GM23248 (cell line): ENCODE data around the gene NPY.

Experiments used
- EZH2 ChIP-seq: fragments of 200-600 bp; sonication (generic); IDR thresholded peaks from 2 replicates; pipeline ENCODE4 v1.6.1; 2018; ENCODE audit warnings: antibody characterized with exemption, mild to moderate bottlenecking; ENCODE audit not compliant: insufficient read depth, poor library complexity, severe bottlenecking
- EZH2phosphoT487 ChIP-seq: fragments of 200-600 bp; sonication (generic); IDR thresholded peaks from 2 replicates; pipeline ENCODE4 v1.6.1; 2018; ENCODE audit warnings: antibody characterized with exemption, moderate library complexity, mild to moderate bottlenecking, low read depth; ENCODE audit not compliant: insufficient read depth

- TF ChIP-seq EZH2 = no peak
- TF ChIP-seq EZH2phosphoT487 = no peak
Observed at GRCh38 chr7:24312588-24312987, 28.6 kb downstream of the NPY start.
